Prostate gland (tissue), 2 donors: ENCODE data around the gene PCDH9. TPM values are rescaled to one million over a fixed set of nuclear protein-coding genes. Genes with fewer than 3 reads are reported as not detected.

Source experiments
- DNase-seq: peaks from one replicate; pipeline ENCODE4 v3.0.0-alpha.2; 2019; ENCODE audit warnings: low spot score
- H3K27ac ChIP-seq, 2 donors: fragments of 200-600 bp; sonication (generic); 2 replicates each; pipeline ENCODE4 v1.5.1; 2017 to 2019
- H3K27me3 ChIP-seq: fragments of 200-600 bp; sonication (generic); replicated peaks from 2 replicates; pipeline ENCODE4 v1.5.1; 2019; ENCODE audit not compliant: insufficient read depth
- H3K36me3 ChIP-seq, 2 donors: fragments of 200-600 bp; sonication (generic); 1 replicate in 1 of 2; 2 replicates in 1 of 2; pipeline versions ENCODE4 v1.5.1 to v1.8.1; 2017 to 2019
- H3K4me1 ChIP-seq: fragments of 200-600 bp; sonication (generic); replicated peaks from 2 replicates; pipeline ENCODE4 v1.5.1; 2019
- H3K4me3 ChIP-seq, 2 donors: fragments of 200-600 bp; sonication (generic); 2 replicates each; pipeline ENCODE4 v1.5.1; 2017 to 2019
- H3K9me3 ChIP-seq: fragments of 200-600 bp; sonication (generic); 2 replicates; pipeline ENCODE4 v1.5.1; 2017
- POLR2A ChIP-seq: fragments of 450-650 bp; IDR thresholded peaks from one replicate; pipeline ENCODE4 v1.6.1; 2016; ENCODE audit warnings: antibody characterized with exemption, mild to moderate bottlenecking
- POLR2AphosphoS5 ChIP-seq: sonication (generic); formaldehyde crosslinking; IDR thresholded peaks from one replicate; pipeline ENCODE4 v1.6.1; 2017; ENCODE audit warnings: antibody characterized with exemption
- WGBS: methylation state at CpG from one replicate; pipeline ENCODE4 v1.1.5; 2018; 5-methylcytosine and 5-hydroxymethylcytosine counted together
- intact Hi-C: fragments of 100-400 bp; cut with DNase I; formaldehyde crosslinking; loops from one replicate; pipeline ENCODE4 v1.14.2; 2022
- total RNA-seq, 2 donors: library from RNA; depleted of rRNA; stranded (reverse); fragments of >200 nt; gene quantifications; one replicate each; pipeline ENCODE4 v1.1.0, GENCODE V29; 2016
- TF ChIP-seq, protein P1 (sequence below), 4 experiments: fragments of 200-600 bp in 2 of 4; fragments of 450-650 bp in 2 of 4; sonication (generic) in 2 of 4; IDR thresholded peaks; 1 replicate in 3 of 4; 2 replicates in 1 of 4; pipeline ENCODE4 v1.5.1; 2016 to 2019; ENCODE audit warnings: antibody characterized with exemption in 4 of 4, mild to moderate bottlenecking in 2 of 4, moderate library complexity in 2 of 4

PCDH9 gene
- total RNA-seq, 2 donors from 2014 or later: 1.8 to 5.5 TPM

DNA sequence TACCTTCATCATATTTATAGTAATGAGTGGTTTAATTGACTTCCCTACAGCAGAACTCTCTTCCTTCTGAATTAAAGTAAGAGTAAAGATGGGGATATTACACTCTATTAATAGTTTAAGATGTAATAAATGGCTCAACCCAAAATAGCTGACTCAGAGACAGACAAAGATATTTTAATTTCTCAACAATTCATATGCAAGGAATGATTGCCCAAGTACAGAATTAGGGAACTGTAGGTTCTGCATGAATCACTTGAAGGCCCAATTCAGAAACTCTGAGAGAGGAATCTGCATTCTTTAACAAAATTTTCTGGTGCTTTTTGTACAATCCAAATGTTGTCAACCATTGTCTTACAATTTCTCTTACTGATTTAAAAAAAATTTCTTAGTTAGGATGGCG is 42.9 kb upstream of the PCDH9 start:
- H3K27ac ChIP-seq: no peak overlapping the region
- no peaks in the 10 kb centered on the region for H3K36me3 ChIP-seq
- H3K9me3 ChIP-seq: no peaks in the 10 kb centered on the region
- 100% methylated on average over 1 of the region's 1 CpG for WGBS
- no peaks in the 10 kb centered on the region for H3K4me1 ChIP-seq
- intact Hi-C loops: no loop called here
- H3K27me3 ChIP-seq: no peaks in the 10 kb centered on the region
- no peak overlapping the region for H3K4me3 ChIP-seq
- DNase-seq: no peak
- no peak for TF ChIP-seq POLR2AphosphoS5
- no peak for TF ChIP-seq POLR2A

DNA sequence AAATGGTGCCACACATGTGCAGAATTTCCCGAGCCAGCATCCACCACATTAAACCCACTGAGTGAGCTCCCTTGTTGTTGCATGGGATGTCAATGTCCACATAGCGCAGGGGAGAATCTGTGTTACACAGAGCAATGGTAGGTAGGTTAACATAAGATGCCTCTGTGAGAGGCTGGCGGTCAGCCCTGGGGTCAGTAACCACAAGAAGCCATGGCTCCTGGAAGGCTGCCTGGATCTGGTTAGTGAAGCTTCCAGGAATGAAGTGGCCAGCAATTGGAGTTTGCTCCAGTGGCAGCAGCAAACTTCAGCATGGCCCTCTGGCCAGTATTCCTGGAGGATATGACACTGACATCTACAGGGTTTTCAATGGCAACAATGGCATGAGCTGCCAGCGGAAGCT is 37.0 kb upstream of the PCDH9 start:
- 97% methylated on average over 4 of the region's 4 CpGs for WGBS
- Histone ChIP-seq H3K36me3 (no peaks in the 10 kb centered on the region), H3K4me3 (no peak overlapping the region), H3K27ac (no peak overlapping the region), H3K9me3 (no peaks in the 10 kb centered on the region), H3K4me1 (no peaks in the 10 kb centered on the region), H3K27me3 (no peaks in the 10 kb centered on the region)
- DNase-seq: no peak
- intact Hi-C loops: no loop called here
- no peak for TF ChIP-seq POLR2AphosphoS5
- no peak for TF ChIP-seq POLR2A
- TF ChIP-seq, protein P1, sequence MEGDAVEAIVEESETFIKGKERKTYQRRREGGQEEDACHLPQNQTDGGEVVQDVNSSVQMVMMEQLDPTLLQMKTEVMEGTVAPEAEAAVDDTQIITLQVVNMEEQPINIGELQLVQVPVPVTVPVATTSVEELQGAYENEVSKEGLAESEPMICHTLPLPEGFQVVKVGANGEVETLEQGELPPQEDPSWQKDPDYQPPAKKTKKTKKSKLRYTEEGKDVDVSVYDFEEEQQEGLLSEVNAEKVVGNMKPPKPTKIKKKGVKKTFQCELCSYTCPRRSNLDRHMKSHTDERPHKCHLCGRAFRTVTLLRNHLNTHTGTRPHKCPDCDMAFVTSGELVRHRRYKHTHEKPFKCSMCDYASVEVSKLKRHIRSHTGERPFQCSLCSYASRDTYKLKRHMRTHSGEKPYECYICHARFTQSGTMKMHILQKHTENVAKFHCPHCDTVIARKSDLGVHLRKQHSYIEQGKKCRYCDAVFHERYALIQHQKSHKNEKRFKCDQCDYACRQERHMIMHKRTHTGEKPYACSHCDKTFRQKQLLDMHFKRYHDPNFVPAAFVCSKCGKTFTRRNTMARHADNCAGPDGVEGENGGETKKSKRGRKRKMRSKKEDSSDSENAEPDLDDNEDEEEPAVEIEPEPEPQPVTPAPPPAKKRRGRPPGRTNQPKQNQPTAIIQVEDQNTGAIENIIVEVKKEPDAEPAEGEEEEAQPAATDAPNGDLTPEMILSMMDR (IDR thresholded peaks at IDR 0.05): no peak

DNA sequence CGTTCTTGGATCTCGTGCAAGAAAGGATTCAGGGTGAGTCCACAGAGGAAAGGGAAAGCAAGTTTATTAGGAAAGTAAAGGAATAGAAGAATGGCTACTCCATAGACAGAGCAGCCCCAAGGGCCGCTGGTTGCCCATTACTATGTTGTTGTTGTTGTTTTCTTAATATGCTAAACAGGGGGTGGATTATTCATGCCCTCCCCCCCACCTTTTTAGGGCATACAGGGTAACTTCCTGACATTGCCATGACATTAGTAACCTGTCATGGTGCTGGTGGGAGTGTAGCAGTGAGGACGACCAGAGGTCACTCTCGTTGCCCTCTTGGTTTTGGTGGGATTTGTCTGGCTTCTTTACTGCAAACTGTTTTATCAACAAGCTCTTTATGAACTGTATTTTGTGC is 29.1 kb upstream of the PCDH9 start:
- WGBS: 89% methylated on average over 5 of the region's 5 CpGs
- H3K27me3 ChIP-seq: no peaks in the 10 kb centered on the region
- H3K9me3 ChIP-seq: no peaks in the 10 kb centered on the region
- H3K36me3 ChIP-seq: no peaks in the 10 kb centered on the region
- no peak overlapping the region for H3K4me3 ChIP-seq
- no peak for DNase-seq
- TF ChIP-seq POLR2AphosphoS5 (no peak), POLR2A (no peak)
- TF ChIP-seq, protein P1 (IDR thresholded peaks at IDR 0.05): no peak
- no peak overlapping the region for H3K27ac ChIP-seq
- intact Hi-C loops: no loop called here
- no peaks in the 10 kb centered on the region for H3K4me1 ChIP-seq

DNA sequence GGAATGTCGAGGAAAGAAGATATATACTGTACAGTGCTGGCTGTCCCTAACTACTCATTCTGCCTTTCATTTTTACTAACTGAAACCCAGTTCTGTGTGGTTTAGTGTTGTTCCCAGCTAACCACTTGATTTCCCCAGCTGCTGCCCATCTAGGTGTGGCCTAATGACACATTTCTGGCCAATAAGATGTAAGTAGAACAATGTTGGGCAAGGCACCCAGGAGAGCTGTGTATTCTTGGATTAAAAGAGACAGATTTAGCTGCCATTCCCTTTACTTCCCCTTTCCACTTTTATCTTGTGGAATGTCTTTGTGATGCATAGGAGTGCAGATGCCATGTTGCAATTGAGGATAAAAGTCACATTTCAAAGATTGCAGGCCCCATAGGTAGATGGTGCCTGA is 28.3 kb upstream of the PCDH9 start:
- TF ChIP-seq POLR2AphosphoS5 (no peak), POLR2A (no peak)
- TF ChIP-seq, protein P1 (IDR thresholded peaks at IDR 0.05): no peak
- H3K27me3 ChIP-seq: no peaks in the 10 kb centered on the region
- WGBS: 94% methylated on average over 1 of the region's 1 CpG
- no peak overlapping the region for H3K4me3 ChIP-seq
- H3K4me1 ChIP-seq: no peaks in the 10 kb centered on the region
- no peak for DNase-seq
- H3K36me3 ChIP-seq: no peaks in the 10 kb centered on the region
- intact Hi-C loops: no loop called here
- no peaks in the 10 kb centered on the region for H3K9me3 ChIP-seq
- no peak overlapping the region for H3K27ac ChIP-seq

DNA sequence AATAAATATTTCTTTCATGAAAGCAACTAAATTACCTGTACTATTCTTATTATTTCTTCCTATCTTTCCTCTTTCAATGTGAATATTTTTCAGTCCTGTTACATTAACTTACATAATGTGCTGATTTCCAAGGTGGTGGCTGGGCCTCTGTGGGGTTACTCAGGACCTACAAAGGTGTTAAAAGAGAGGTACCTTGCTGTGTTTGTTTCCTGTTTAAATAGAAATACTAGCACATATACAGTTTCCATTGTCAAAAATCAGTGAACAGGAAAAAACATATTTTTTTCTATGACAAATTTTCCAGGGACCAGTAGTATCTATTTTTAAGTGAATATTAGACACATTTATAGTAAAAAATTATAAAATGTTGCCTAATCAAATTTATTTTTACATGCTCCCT is 8.7 kb upstream of the PCDH9 start:
- Histone ChIP-seq H3K36me3 (no peaks in the 10 kb centered on the region), H3K4me3 (no peak overlapping the region), H3K4me1 (no peaks in the 10 kb centered on the region), H3K9me3 (no peaks in the 10 kb centered on the region), H3K27me3 (no peaks in the 10 kb centered on the region), H3K27ac (no peak overlapping the region)
- intact Hi-C loops: no loop called here
- TF ChIP-seq, protein P1 (IDR thresholded peaks at IDR 0.05): no peak
- TF ChIP-seq POLR2AphosphoS5 (no peak), POLR2A (no peak)
- DNase-seq: no peak
